Erythroblast (primary cell): ENCODE data around the gene RNF213.

Experiments used
- GATA1 ChIP-seq: IDR thresholded peaks from 2 replicates; pipeline ENCODE4 v1.6.1; 2011; ENCODE audit warnings: low read depth, mild to moderate bottlenecking, control low read depth, low read length, moderate library complexity
- POLR2A ChIP-seq: IDR thresholded peaks from 2 replicates; pipeline ENCODE4 v1.6.1; 2011; ENCODE audit warnings: mild to moderate bottlenecking, low read length

- TF ChIP-seq POLR2A = no peak
- no peak for TF ChIP-seq GATA1
These were observed 62.2 kb downstream of the RNF213 start for GRCh38 chr17:80322864-80323263.
